CD8-positive, alpha-beta memory T cell (primary cell): ENCODE measurements around the gene CIITA. TPM values are rescaled to one million over a fixed set of nuclear protein-coding genes. Genes with fewer than 3 reads are reported as not detected.

Experiments used
- CTCF ChIA-PET: fragments of 350-600 bp; sonication (Branson Sonifier 250); formaldehyde crosslinking; loops from one replicate; lab custom pipeline; 2021; ENCODE audit warnings: antibody characterized with exemption; lab: Charles Lee
- POLR2A ChIA-PET: fragments of 350-600 bp; sonication (Branson Sonifier 250); formaldehyde crosslinking; loops from one replicate; lab custom pipeline; 2021; ENCODE audit warnings: antibody characterized with exemption; lab: Charles Lee
- DNase-seq, 5 donors: peaks; one replicate each; pipeline versions ENCODE4 v3.0.0 to v3.0.0-alpha.2; 2020 to 2022; ENCODE audit warnings: mixed read lengths in 1 of 5
- H3K27ac ChIP-seq: one replicate; pipeline ENCODE4 v1.7.0; 2013; ENCODE audit warnings: low read depth, mild to moderate bottlenecking, low read length, moderate library complexity
- H3K27me3 ChIP-seq: 2 replicates; pipeline ENCODE4 v1.7.0; 2013; ENCODE audit warnings: low read length, mild to moderate bottlenecking; ENCODE audit not compliant: insufficient read depth, poor library complexity, severe bottlenecking
- H3K36me3 ChIP-seq: 2 replicates; pipeline ENCODE4 v1.7.0; 2013; ENCODE audit warnings: mild to moderate bottlenecking, low read length, moderate library complexity; ENCODE audit not compliant: insufficient read depth
- H3K4me1 ChIP-seq: 2 replicates; pipeline ENCODE4 v1.7.0; 2013; ENCODE audit warnings: mild to moderate bottlenecking, low read length, moderate library complexity; ENCODE audit not compliant: insufficient read depth
- H3K4me3 ChIP-seq: 2 replicates; pipeline ENCODE4 v1.7.0; 2013; ENCODE audit warnings: mild to moderate bottlenecking, low read length
- H3K9me3 ChIP-seq: 2 replicates; pipeline ENCODE4 v1.7.0; 2013; ENCODE audit warnings: mild to moderate bottlenecking, low read length
- H3K27ac Mint-ChIP-seq, 8 donors: one replicate each; pipeline ENCODE4 v1.8.0; 2020 to 2021; ENCODE audit warnings: mixed read lengths in 8 of 8, mild to moderate bottlenecking in 6 of 8, inconsistent platforms in 3 of 8, moderate library complexity in 3 of 8
- H3K27me3 Mint-ChIP-seq, 2 donors: one replicate each; pipeline ENCODE4 v1.8.0; 2020 to 2021; ENCODE audit warnings: mixed read lengths in 2 of 2, mild to moderate bottlenecking in 1 of 2, moderate library complexity in 1 of 2
- H3K36me3 Mint-ChIP-seq, 3 donors: one replicate each; pipeline ENCODE4 v1.8.0; 2020 to 2021; ENCODE audit warnings: mixed read lengths in 3 of 3, inconsistent platforms in 1 of 3, mild to moderate bottlenecking in 1 of 3
- H3K4me1 Mint-ChIP-seq, 3 donors: one replicate each; pipeline ENCODE4 v1.8.0; 2020 to 2021; ENCODE audit warnings: mixed read lengths in 3 of 3, inconsistent platforms in 1 of 3, mild to moderate bottlenecking in 1 of 3
- H3K4me3 Mint-ChIP-seq, 7 donors: one replicate each; pipeline ENCODE4 v1.8.0; 2020 to 2021; ENCODE audit warnings: mixed read lengths in 7 of 7, mild to moderate bottlenecking in 6 of 7, moderate library complexity in 4 of 7, inconsistent platforms in 2 of 7
- H3K9me3 Mint-ChIP-seq, 5 donors: one replicate each; pipeline ENCODE4 v1.8.0; 2020 to 2022; ENCODE audit warnings: mixed read lengths in 5 of 5, mild to moderate bottlenecking in 3 of 5, moderate library complexity in 2 of 5, inconsistent platforms in 1 of 5
- polyA plus RNA-seq: library from polyadenylated mRNA; unstranded; fragments of 300-500 nt; fragmentation: Illumina TruSeq; gene quantifications from one replicate; pipeline ENCODE4 v1.2.3, GENCODE V29; 2021
- total RNA-seq, 2 experiments: library from RNA; stranded (reverse); gene quantifications; one replicate each; pipeline ENCODE4 v1.2.3, GENCODE V29; 2021

CIITA gene
- total and polyA plus RNA-seq, 3 experiments from 2014 or later = 2.8 to 11.9 (median 11.9) TPM

- ChIA-PET POLR2A (no interaction called here), CTCF (interaction anchor here (2.4 kb wide), 1 partner anchor 12 kb away, joined by 7 read pairs; no protein-coding TSS in a partner anchor)
- no peaks in the 10 kb centered on the region for H3K4me1 Mint-ChIP-seq
- H3K4me3 Mint-ChIP-seq = no peak overlapping the region
- Histone ChIP-seq H3K36me3 (no peaks in the 10 kb centered on the region), H3K9me3 (no peaks in the 10 kb centered on the region), H3K27me3 (no peaks in the 10 kb centered on the region), H3K4me1 (no peaks in the 10 kb centered on the region), H3K4me3 (no peak overlapping the region), H3K27ac (no peak overlapping the region)
- DNase-seq = no peak
- no peak overlapping the region for H3K27ac Mint-ChIP-seq
- H3K9me3 Mint-ChIP-seq = peaks cover 0 to 5% (median 3%) of the 10 kb centered on the region in 5 donors
- H3K36me3 Mint-ChIP-seq = peaks cover 7 to 24% (median 13%) of the 10 kb centered on the region in 3 donors
- peaks cover 0 to 1% of the 10 kb centered on the region in 2 donors for H3K27me3 Mint-ChIP-seq
Measured at GRCh38 chr16:10906914-10907756, 30.1 kb downstream of the CIITA start.

- Histone ChIP-seq H3K36me3 (no peaks in the 10 kb centered on the region), H3K4me3 (no peak overlapping the region), H3K27me3 (no peaks in the 10 kb centered on the region), H3K9me3 (no peaks in the 10 kb centered on the region), H3K27ac (no peak overlapping the region), H3K4me1 (no peaks in the 10 kb centered on the region)
- H3K27ac Mint-ChIP-seq = no peak overlapping the region
- no peak overlapping the region for H3K4me3 Mint-ChIP-seq
- ChIA-PET POLR2A (no interaction called here), CTCF (interaction anchor here (2.4 kb wide), 1 partner anchor 12 kb away, joined by 7 read pairs; no protein-coding TSS in a partner anchor)
- peaks cover 5 to 22% (median 11%) of the 10 kb centered on the region in 3 donors for H3K36me3 Mint-ChIP-seq
- H3K27me3 Mint-ChIP-seq = peaks cover 0 to 1% of the 10 kb centered on the region in 2 donors
- H3K9me3 Mint-ChIP-seq = peaks cover 0 to 5% (median 2%) of the 10 kb centered on the region in 5 donors
- no peaks in the 10 kb centered on the region for H3K4me1 Mint-ChIP-seq
- DNase-seq = no peak
Measured at GRCh38 chr16:10907757-10908045, 30.7 kb downstream of the CIITA start.

GRCh38 chr16:10911267-10911666 is 34.3 kb downstream of the CIITA start:
- no peak overlapping the region for H3K4me3 Mint-ChIP-seq
- Histone ChIP-seq H3K27me3 (no peaks in the 10 kb centered on the region), H3K27ac (no peak overlapping the region), H3K36me3 (no peaks in the 10 kb centered on the region), H3K9me3 (no peaks in the 10 kb centered on the region), H3K4me1 (no peaks in the 10 kb centered on the region), H3K4me3 (no peak overlapping the region)
- no peak for DNase-seq
- ChIA-PET CTCF (no interaction called here), POLR2A (no interaction called here)
- no peaks in the 10 kb centered on the region for H3K4me1 Mint-ChIP-seq
- H3K27me3 Mint-ChIP-seq = peaks cover 0 to 1% of the 10 kb centered on the region in 2 donors
- H3K9me3 Mint-ChIP-seq = no peaks in the 10 kb centered on the region
- peaks cover 0 to 6% (median 6%) of the 10 kb centered on the region in 3 donors for H3K36me3 Mint-ChIP-seq
- no peak overlapping the region for H3K27ac Mint-ChIP-seq

GRCh38 chr16:10916534-10916933 is 39.5 kb downstream of the CIITA start:
- no peaks in the 10 kb centered on the region for H3K9me3 Mint-ChIP-seq
- peaks cover 0 to 5% (median 2%) of the 10 kb centered on the region in 3 donors for H3K36me3 Mint-ChIP-seq
- no peak for DNase-seq
- Histone ChIP-seq H3K36me3 (no peaks in the 10 kb centered on the region), H3K4me3 (no peak overlapping the region), H3K4me1 (peaks cover 4% of the 10 kb centered on the region), H3K27me3 (no peaks in the 10 kb centered on the region), H3K9me3 (no peaks in the 10 kb centered on the region), H3K27ac (no peak overlapping the region)
- no peak overlapping the region for H3K27ac Mint-ChIP-seq
- peaks cover 4 to 7% (median 5%) of the 10 kb centered on the region in 3 donors for H3K4me1 Mint-ChIP-seq
- H3K4me3 Mint-ChIP-seq = no peak overlapping the region
- POLR2A ChIA-PET = interaction anchor here (0.7 kb wide), 1 partner anchor 26 kb away, joined by 6 read pairs; the partner anchor contains the start of gene DEXI
- no peaks in the 10 kb centered on the region for H3K27me3 Mint-ChIP-seq
- CTCF ChIA-PET = no interaction called here

GRCh38 chr16:10918294-10919002 is 41.4 kb downstream of the CIITA start:
- no peaks in the 10 kb centered on the region for H3K27me3 ChIP-seq
- peaks cover 4% of the 10 kb centered on the region for H3K4me1 ChIP-seq
- H3K9me3 ChIP-seq = no peaks in the 10 kb centered on the region
- peaks cover 4 to 7% (median 5%) of the 10 kb centered on the region in 3 donors for H3K4me1 Mint-ChIP-seq
- H3K27ac Mint-ChIP-seq = peak overlapping the region in 2 of 8 donors; percentile 2 to 21
- H3K4me3 Mint-ChIP-seq = no peak overlapping the region
- peak; percentile 49 to 81 (median 66) for DNase-seq
- no peak overlapping the region for H3K27ac ChIP-seq
- no peaks in the 10 kb centered on the region for H3K36me3 ChIP-seq
- CTCF ChIA-PET = interaction anchor here (0.5 to 2.7 kb wide), 14 partner anchors 8 to 403 kb away, joined by 3 to 14 read pairs (median 4); partner anchors contain the start of gene NUBP1
- no peaks in the 10 kb centered on the region for H3K27me3 Mint-ChIP-seq
- no peak overlapping the region for H3K4me3 ChIP-seq
- no peaks in the 10 kb centered on the region for H3K9me3 Mint-ChIP-seq
- POLR2A ChIA-PET = no interaction called here
- peaks cover 0 to 11% (median 5%) of the 10 kb centered on the region in 3 donors for H3K36me3 Mint-ChIP-seq

DNA sequence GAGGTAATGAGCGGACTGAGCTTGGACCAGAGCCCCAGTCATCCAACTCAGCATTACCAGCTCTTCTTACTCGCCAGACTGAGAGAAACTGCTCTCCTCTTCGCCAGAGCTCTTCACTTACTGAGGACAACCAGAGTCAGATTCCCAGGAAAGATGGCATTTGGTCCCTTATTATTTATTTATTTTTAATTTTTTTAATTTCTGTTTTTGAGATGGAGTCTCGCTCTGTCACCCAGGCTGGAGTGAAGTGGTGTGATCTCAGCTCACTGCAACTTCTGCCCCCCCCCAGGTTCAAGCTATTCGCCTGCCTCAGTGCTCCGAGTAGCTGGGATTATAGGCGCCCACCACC is 42.0 kb downstream of the CIITA start:
- no peak for DNase-seq
- Mint-ChIP-seq H3K27ac (peak overlapping the region in 2 of 8 donors; percentile 21 to 57), H3K4me3 (no peak overlapping the region), H3K27me3 (no peaks in the 10 kb centered on the region), H3K9me3 (no peaks in the 10 kb centered on the region), H3K36me3 (peaks cover 0 to 16% (median 7%) of the 10 kb centered on the region in 3 donors), H3K4me1 (peaks cover 4 to 7% (median 5%) of the 10 kb centered on the region in 3 donors)
- Histone ChIP-seq H3K4me3 (no peak overlapping the region), H3K9me3 (no peaks in the 10 kb centered on the region), H3K4me1 (peaks cover 4% of the 10 kb centered on the region), H3K27ac (no peak overlapping the region), H3K27me3 (no peaks in the 10 kb centered on the region), H3K36me3 (no peaks in the 10 kb centered on the region)
- ChIA-PET POLR2A (no interaction called here), CTCF (interaction anchor here (0.7 to 2.7 kb wide), 13 partner anchors 8 to 404 kb away, joined by 3 to 14 read pairs (median 5); partner anchors contain the start of gene NUBP1)

GRCh38 chr16:10920726-10921427 is 43.9 kb downstream of the CIITA start:
- Histone ChIP-seq H3K4me3 (no peak overlapping the region), H3K4me1 (peaks cover 4% of the 10 kb centered on the region), H3K27me3 (no peaks in the 10 kb centered on the region), H3K9me3 (no peaks in the 10 kb centered on the region), H3K36me3 (no peaks in the 10 kb centered on the region), H3K27ac (no peak overlapping the region)
- ChIA-PET CTCF (no interaction called here), POLR2A (no interaction called here)
- Mint-ChIP-seq H3K4me1 (peaks cover 4 to 7% (median 5%) of the 10 kb centered on the region in 3 donors), H3K4me3 (no peak overlapping the region), H3K27me3 (no peaks in the 10 kb centered on the region), H3K27ac (peak overlapping the region in 3 of 8 donors; percentile 29 to 93 (median 37)), H3K36me3 (peaks cover 0 to 34% (median 10%) of the 10 kb centered on the region in 3 donors), H3K9me3 (no peaks in the 10 kb centered on the region)
- no peak for DNase-seq
